Adrenal gland (tissue), 5 donors: ENCODE measurements around the gene ABCC11.

Experiments
- POLR2A ChIP-seq, 2 donors: fragments of 450-650 bp; IDR thresholded peaks; one replicate each; pipeline ENCODE4 v1.6.1; 2017; ENCODE audit warnings: antibody characterized with exemption in 2 of 2, mild to moderate bottlenecking in 2 of 2, moderate library complexity in 1 of 2
- TF ChIP-seq, protein P1 (sequence below), 6 experiments: fragments of 450-650 bp in 4 of 6; fragments of 200-600 bp in 2 of 6; sonication (generic) in 1 of 6; IDR thresholded peaks; 1 replicate in 5 of 6; 2 replicates in 1 of 6; pipeline versions ENCODE4 v1.5.1 to v1.8.0; 2016 to 2021; ENCODE audit warnings: antibody characterized with exemption in 6 of 6, mild to moderate bottlenecking in 2 of 6, moderate library complexity in 1 of 6
- donor health status: DM: no; HTN: no; CAD: no.

DNA sequence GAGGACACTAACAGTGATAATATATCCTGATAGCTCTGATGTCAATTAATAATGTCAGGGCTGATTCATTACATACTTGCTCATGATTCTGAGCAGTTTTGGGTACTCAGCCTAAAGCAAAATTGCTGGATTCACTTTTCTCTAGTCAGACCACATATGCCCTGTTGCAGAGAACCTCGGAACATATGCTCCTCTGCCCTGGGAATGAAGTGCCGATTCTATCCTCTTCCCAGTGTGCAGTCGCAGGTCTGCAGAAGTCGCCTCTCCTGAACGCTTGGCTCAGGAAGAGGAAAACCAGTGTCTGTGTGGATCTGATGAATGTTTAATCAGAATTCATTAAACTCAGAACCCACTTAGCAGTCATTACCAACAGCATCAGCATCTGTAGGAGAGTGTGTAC, 126.1 kb downstream of the ABCC11 start:
- TF ChIP-seq POLR2A (IDR thresholded peaks at IDR 0.05): no peak
- TF ChIP-seq, protein P1, sequence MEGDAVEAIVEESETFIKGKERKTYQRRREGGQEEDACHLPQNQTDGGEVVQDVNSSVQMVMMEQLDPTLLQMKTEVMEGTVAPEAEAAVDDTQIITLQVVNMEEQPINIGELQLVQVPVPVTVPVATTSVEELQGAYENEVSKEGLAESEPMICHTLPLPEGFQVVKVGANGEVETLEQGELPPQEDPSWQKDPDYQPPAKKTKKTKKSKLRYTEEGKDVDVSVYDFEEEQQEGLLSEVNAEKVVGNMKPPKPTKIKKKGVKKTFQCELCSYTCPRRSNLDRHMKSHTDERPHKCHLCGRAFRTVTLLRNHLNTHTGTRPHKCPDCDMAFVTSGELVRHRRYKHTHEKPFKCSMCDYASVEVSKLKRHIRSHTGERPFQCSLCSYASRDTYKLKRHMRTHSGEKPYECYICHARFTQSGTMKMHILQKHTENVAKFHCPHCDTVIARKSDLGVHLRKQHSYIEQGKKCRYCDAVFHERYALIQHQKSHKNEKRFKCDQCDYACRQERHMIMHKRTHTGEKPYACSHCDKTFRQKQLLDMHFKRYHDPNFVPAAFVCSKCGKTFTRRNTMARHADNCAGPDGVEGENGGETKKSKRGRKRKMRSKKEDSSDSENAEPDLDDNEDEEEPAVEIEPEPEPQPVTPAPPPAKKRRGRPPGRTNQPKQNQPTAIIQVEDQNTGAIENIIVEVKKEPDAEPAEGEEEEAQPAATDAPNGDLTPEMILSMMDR (IDR thresholded peaks at IDR 0.05): no peak
